HG03139 (cell line): ENCODE results near the gene PDCD4.

Experiments
- ATAC-seq: cut with Tn5 transposase; IDR thresholded peaks from one replicate; pipeline ENCODE4 v1.9.1; 2021; ENCODE audit not compliant: unreplicated experiment

PDCD4 gene

DNA sequence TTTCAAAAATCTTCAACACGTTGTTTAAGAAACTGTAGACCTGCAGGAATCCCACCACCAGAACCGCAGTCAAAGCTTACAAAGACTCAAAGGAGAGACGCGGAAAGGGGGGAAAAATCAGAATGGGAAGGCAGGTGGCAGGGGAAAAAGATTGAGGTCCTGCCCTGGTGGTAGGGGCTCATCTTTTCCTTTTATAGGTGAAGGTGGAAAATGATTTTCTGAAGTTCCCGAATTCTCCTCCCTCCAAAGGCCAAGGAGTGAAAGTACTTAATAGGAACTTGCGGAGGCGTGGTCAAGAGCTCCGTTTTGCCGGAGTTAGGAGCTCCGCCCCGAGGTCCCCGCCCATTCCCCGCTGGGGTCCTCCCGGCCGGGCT lies 46.5 kb downstream of the PDCD4 start:
- no peak for ATAC-seq

DNA sequence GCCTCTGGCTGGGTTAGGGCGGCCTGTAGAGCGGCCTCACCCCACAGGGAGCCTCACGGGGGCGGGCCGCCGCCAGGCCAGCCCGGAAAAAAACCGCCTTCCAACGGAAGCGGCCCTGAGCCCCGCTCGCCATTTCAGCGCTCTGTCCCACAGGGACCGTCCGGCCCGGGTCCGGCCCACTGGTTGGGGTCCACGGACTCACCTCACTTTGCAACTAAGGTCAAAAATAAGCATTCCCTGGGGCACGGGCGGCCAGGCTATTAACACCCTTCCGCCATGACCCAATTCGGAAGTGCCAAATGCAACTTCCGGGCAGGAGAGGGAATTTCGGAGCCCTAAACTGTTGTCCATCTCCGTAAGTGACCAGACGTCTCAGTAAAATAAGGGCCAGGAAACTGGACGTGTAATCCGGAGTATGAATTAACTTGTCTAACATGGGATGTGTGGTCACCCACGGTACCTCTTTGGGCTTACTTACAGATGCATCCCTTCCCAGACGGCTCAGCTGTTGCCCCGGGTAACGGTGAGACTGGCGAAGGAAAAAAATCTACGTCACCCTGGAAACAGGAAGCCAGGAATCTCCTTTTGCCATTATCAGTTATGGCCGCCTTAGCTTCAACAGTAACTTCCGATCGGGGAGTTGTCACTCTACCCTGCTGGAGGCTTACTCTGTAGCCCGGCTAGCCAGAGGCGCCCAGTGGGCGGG lies 47.1 kb downstream of the PDCD4 start, which contains the start of gene BBIP1:
Gene BBIP1 (minus strand): TSS at position 538 of the 706 bp plus-strand sequence. CDS start 1,023 bp downstream, outside the sequence.
- peak; percentile 80 for ATAC-seq

DNA sequence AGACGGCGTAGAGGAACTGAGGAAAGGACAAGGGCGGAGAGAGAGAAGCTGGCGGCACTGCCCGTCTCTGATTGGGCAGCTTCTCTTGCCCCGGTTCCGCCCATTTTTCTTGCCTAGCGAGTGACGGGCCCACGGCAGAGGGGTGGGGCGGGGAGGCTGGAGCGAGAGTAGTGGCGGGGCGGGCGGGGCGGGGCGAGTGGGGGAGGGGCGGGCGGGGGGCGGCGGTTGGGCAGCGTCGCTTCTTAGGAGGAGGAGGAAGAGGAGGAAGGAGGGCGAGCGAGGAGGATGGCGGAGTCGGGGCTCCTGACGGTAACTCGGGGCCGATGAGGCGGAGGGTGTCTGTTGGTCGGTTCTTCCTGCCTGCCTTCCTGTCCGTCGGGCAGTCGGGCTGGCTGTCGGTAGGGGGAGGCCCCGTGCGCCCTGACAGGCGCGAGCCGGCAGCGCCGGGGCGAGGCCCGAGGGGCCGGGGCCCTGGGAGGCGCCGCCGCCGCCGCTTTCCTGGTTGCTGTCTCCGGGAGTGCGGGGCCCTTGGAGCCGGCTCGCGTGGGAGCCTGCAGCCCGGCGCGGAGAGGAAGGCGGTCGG lies 47.7 kb downstream of the PDCD4 start, which contains the start of gene SHOC2:
Gene SHOC2 (plus strand): TSS at position 256 of the 583 bp plus-strand sequence. CDS start 44,755 bp downstream, outside the sequence.
- peak; percentile 6 for ATAC-seq

DNA sequence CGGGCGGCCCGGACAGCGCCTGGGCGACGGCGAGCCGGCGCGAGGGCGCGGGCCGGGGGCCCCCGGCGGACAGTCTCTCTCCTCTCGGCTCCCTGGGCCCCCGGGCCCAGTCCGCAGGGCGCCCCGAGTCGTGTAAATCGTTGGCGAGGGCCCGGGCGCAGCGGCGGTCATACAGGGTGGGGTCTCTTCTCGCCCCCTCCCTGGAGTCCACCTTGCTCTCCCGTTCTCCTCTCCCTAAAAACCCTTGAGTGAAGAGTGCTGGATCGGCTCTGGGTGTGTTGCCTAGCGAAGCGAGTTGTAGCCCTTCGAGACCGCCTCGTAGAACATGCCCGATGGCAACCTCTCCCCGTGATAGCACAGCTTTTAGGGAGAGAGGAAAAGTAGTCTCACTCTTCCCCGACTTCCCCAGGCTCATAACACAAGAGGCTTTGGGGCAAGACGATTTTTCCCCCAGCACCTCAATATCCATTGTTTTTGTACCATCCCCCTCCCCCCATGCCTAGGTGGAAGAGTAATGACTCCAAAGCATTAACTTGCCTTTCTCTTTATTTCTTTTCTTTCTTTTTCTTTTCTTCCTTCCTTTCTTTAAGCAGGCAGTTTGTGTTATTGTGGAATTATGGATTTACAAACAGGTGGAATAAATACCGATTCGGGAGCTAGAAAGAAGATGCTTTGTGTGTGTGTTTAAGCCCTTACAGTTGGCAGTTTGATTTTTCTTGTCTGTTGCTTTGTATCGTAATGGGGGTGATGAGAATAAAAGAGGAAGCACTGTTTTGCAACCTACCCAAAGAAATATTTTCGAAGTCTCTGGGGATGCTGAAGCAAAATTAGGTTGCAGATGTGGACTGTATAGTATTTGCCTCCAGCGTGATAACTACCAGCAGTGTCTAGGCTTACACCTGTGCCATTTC lies 48.5 kb downstream of the PDCD4 start:
- ATAC-seq: peak; percentile 23

DNA sequence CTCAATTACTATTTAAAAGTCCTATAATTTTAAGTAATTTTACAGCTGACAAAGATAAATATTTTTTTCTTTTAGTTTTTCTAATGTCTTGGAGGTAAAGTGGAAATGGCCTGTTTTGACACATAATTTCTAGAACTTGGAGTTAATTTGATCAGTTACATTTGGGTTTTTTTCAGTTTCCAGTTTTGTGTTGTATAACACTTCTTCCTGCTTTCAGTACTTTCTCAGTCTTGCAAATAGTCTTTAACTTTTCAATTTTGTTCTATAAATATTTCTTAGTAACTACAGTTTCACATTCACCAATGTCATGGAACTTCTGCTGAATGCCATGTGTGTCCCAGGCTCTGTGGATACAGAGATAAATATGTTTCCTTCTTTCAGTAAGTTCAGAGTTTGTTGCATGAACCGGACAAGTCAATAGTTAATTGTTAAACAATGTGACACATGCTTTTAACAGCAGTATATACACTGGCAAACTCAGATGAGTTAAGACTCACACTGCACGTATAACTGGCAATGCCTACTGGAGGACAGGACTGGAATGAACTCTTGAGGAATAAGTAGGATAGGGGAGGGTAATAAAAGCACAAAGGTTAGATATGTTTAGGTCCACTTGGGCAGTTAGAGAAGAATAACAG lies 52.2 kb downstream of the PDCD4 start:
- ATAC-seq: peak; percentile 5

DNA sequence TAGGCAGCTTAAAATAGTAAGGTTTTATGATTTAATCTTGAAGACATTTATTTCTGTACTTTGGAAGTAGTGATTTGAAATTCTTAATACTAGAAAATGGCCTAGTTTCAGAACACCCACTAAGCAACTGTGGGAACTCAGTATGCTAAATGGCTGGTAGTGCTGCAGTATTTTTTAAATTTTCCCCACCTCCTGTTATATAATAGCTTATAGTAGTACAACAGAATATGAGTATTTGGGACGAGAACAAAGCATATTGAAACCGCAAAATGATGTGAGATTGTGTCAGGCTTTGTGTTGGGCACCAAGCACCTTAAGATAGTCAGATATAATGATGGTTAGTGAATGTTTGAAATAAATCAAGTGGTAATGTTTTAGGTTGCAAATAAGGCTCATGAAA lies 55.7 kb downstream of the PDCD4 start:
- ATAC-seq: no peak

DNA sequence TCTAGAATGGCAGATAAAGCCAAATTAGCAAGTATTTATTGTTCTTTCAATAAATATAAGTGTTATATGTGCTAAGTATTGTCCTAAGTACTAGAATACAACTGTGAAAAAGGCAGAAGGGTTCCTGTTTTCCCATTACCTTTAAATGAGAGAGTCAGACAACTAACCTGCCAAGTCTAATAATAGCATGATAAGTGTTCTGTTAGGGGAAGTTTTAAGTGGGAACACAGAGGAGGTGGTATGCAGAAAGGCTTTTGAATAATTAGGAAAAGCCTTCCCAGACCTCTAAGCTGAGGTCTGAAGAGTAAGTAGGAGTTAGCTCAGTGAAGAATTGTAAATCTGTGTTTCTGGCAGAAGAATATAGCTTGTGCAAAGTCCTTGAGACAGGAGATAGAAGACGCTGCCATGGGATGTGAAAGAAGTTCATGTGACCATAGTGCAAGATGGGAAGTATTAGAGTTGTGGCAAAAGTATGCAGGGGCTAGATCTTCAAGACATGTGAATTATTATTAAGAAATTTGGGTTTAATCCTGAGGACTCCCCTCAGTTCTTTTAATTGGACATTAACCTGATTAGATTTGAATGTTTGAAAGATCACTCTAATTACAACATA lies 60.1 kb downstream of the PDCD4 start:
- ATAC-seq: no peak

DNA sequence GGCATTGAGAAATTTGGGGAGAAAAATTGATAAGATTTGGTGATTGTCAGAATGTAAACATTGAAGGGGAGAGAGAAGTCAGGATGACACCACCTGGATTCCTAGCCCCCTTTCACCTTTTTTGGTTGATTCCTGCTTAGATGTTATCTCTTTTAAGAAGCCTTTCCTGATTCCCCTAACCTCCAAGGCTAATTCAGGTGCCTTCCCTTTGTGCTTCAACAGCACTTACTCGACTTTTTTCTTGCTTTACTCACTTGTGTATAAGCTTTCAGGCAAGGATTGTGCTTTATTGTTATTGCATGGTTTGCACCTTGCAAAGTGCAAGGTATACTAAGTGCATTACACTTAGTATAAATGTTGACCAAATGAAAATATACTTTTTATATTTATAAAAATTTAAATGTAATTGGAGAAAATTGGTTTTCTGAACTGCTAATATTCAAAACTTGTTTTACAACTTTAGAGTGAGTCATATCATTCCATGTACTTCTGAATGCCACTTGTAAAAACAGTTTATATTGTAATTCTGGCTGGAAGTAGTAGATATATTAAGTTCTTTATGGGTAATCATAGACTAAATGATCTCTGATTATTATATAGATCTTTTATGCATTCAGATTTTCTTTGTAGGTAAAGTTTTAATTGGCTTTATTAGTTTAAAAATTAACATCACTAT lies 60.9 kb downstream of the PDCD4 start:
- no peak for ATAC-seq

DNA sequence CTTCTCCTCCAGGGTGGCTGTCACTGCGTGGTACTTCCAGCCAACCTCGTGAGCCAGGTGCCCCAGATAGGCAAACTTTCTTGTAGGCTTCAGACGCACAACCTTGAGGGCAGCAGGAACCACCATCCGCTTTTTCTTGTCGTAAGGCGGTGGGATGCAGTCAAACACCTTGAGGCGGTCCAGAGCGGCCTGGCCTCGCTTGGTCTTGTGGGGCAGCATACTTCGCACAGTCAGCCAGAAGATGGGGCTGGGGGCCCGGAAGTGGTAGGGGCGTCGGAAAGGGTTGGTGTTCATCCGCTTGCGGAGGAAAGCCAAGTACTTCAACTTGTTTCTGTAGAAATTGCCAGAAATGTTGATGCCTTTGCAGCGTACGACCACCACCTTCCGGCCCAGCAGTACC lies 65.0 kb downstream of the PDCD4 start:
- no peak for ATAC-seq

DNA sequence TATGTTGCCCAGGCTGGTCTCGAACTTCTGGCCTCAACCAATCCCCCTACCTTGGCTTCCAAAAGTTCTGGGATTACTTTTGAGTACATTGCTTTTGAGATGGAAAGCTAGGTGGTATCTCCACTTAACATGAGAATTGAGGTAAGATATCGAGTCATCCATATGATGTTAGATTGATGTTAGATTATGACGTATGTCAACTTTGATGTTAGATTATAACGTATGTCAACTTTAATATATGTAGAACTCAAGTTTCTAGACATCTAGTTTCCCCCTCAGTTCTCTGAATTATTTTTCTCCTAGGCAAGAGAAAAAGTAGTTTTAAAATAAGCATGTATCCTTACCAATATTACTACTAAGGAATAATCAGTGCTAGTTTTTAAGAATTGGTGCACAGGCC lies 67.7 kb downstream of the PDCD4 start:
- ATAC-seq: no peak

DNA sequence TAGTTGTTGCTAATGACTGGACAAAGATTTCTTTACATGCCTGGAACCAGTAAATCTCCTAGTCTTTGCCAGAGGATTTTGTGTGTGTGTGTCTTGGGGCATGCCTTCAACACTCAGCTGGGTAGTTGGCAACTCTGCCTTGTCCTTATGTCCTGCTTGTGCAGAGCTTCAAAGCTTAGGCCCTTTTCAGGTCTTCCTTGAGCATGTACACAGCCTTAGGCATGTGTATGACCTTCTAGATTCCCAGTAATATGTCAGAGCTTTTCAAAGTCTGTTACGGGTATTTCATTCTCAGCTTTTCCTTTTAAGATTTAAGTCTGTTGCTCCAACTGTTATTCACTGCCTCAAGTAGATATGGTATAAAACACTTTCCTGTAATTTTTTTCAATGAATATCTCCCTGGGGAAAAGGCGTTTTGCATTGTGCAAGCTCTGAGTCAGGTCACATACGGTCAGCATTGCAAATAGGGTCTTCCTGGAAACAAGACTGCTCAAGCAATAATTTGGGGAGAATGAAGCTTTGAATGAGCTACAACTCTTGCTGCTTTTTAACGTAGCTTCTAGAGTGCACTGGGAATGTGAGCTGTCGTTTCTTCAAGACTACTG lies 73.2 kb downstream of the PDCD4 start:
- no peak for ATAC-seq

DNA sequence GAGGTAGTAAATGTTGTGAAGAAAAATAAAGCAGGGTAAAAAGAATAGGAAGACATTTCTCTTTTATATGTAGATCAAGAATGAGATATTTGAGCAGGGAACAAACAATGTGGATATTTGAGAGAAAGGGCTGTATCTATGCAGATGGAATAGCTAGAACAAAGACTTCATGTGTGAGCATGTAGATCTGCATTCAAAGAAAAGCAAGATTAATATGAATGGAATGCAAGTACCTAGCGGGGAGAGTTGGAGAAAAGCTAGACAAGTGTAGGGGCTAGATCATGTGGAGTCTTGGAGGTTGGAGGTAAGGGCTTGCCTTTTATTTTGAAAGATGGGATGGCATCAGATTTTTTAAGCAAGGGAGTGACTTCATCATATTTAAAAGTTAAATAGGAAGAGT lies 74.8 kb downstream of the PDCD4 start:
- ATAC-seq: no peak

DNA sequence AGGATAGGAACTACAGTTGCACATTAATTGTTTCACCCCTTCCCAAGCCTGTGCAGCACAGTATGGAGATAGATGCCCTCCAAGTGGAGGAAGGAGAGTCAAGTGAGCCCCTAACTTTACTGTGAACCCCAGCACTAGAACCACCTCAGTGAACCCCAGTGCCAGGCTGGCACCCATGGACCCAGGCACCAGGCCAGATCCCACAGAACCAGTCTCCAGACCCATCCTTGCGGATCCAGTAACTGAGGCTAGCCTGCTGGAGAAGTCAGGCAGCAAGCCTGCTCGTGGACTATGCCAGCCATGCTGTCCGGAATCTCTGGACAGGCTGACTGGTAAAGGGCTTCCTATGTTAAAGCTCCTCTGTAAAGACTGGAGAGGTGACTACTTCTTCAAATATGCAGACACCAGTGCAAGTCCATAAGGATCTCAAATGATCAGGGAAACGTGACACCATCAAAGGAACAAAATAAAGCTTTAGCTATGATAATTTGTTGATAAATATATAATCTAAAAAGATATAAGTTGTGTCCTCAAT lies 75.4 kb downstream of the PDCD4 start:
- no peak for ATAC-seq
